CD4-positive, alpha-beta memory T cell (primary cell): ENCODE measurements around the gene MAFG. TPM values are rescaled to one million over a fixed set of nuclear protein-coding genes. Genes with fewer than 3 reads are reported as not detected.

Source experiments
- CTCF ChIA-PET: fragments of 350-600 bp; sonication (Branson Sonifier 250); formaldehyde crosslinking; loops from one replicate; lab custom pipeline; 2021; ENCODE audit warnings: inconsistent platforms; ENCODE audit not compliant: partially characterized antibody; lab: Charles Lee
- POLR2A ChIA-PET: fragments of 350-600 bp; sonication (Branson Sonifier 250); formaldehyde crosslinking; loops from one replicate; lab custom pipeline; 2021; ENCODE audit not compliant: partially characterized antibody; lab: Charles Lee
- DNase-seq, 5 donors: peaks; one replicate each; pipeline versions ENCODE4 v3.0.0 to v3.0.0-alpha.2; 2020 to 2022; ENCODE audit warnings: mixed read lengths in 1 of 5
- H3K27ac ChIP-seq: one replicate; pipeline ENCODE4 v1.7.0; 2013; ENCODE audit warnings: low read depth, low read length
- H3K27me3 ChIP-seq: 2 replicates; pipeline ENCODE4 v1.7.0; 2013; ENCODE audit warnings: mild to moderate bottlenecking, low read length, moderate library complexity; ENCODE audit not compliant: insufficient read depth
- H3K36me3 ChIP-seq: 2 replicates; pipeline ENCODE4 v1.7.0; 2013; ENCODE audit warnings: mild to moderate bottlenecking, low read length, moderate library complexity; ENCODE audit not compliant: insufficient read depth
- H3K4me1 ChIP-seq: 2 replicates; pipeline ENCODE4 v1.7.0; 2013; ENCODE audit warnings: mild to moderate bottlenecking, low read length, moderate library complexity; ENCODE audit not compliant: insufficient read depth
- H3K4me3 ChIP-seq, 2 donors: one replicate each; pipeline ENCODE4 v1.7.0; 2013; ENCODE audit warnings: low read length in 2 of 2, mild to moderate bottlenecking in 1 of 2
- H3K9me3 ChIP-seq, 2 donors: one replicate each; pipeline ENCODE4 v1.7.0; 2013; ENCODE audit warnings: low read length in 2 of 2, control low read depth in 1 of 2; ENCODE audit not compliant: control insufficient read depth in 1 of 2
- H3K27ac Mint-ChIP-seq, 7 donors: one replicate each; pipeline ENCODE4 v1.8.0; 2020 to 2021; ENCODE audit warnings: mixed read lengths in 7 of 7, mild to moderate bottlenecking in 6 of 7, inconsistent platforms in 3 of 7, moderate library complexity in 3 of 7
- H3K27me3 Mint-ChIP-seq, 2 donors: one replicate each; pipeline ENCODE4 v1.8.0; 2020 to 2021; ENCODE audit warnings: mixed read lengths in 2 of 2
- H3K36me3 Mint-ChIP-seq, 2 donors: one replicate each; pipeline ENCODE4 v1.8.0; 2020 to 2021; ENCODE audit warnings: mixed read lengths in 2 of 2, inconsistent platforms in 1 of 2, mild to moderate bottlenecking in 1 of 2
- H3K4me1 Mint-ChIP-seq, 4 donors: one replicate each; pipeline ENCODE4 v1.8.0; 2020 to 2021; ENCODE audit warnings: mixed read lengths in 4 of 4, mild to moderate bottlenecking in 1 of 4
- H3K4me3 Mint-ChIP-seq, 8 donors: one replicate each; pipeline ENCODE4 v1.8.0; 2020 to 2021; ENCODE audit warnings: mixed read lengths in 8 of 8, mild to moderate bottlenecking in 7 of 8, moderate library complexity in 6 of 8, inconsistent platforms in 3 of 8
- H3K9me3 Mint-ChIP-seq, 8 donors: one replicate each; pipeline ENCODE4 v1.8.0; 2020 to 2021; ENCODE audit warnings: mixed read lengths in 8 of 8, mild to moderate bottlenecking in 5 of 8, inconsistent platforms in 3 of 8, moderate library complexity in 1 of 8
- intact Hi-C: fragments of 100-400 bp; cut with micrococcal nuclease; formaldehyde crosslinking; loops from one replicate; pipeline ENCODE4 v1.15.1; 2023
- polyA plus RNA-seq, 2 donors: library from polyadenylated mRNA; unstranded; fragments of 300-500 nt; fragmentation: Illumina TruSeq; gene quantifications; one replicate each; pipeline ENCODE4 v1.2.3, GENCODE V29; 2021
- total RNA-seq, 2 experiments: library from RNA; stranded (reverse); gene quantifications; one replicate each; pipeline ENCODE4 v1.2.3, GENCODE V29; 2021

Gene MAFG
- total and polyA plus RNA-seq, 4 experiments from 2014 or later = 2.1 to 16.3 (median 9.8) TPM

DNA sequence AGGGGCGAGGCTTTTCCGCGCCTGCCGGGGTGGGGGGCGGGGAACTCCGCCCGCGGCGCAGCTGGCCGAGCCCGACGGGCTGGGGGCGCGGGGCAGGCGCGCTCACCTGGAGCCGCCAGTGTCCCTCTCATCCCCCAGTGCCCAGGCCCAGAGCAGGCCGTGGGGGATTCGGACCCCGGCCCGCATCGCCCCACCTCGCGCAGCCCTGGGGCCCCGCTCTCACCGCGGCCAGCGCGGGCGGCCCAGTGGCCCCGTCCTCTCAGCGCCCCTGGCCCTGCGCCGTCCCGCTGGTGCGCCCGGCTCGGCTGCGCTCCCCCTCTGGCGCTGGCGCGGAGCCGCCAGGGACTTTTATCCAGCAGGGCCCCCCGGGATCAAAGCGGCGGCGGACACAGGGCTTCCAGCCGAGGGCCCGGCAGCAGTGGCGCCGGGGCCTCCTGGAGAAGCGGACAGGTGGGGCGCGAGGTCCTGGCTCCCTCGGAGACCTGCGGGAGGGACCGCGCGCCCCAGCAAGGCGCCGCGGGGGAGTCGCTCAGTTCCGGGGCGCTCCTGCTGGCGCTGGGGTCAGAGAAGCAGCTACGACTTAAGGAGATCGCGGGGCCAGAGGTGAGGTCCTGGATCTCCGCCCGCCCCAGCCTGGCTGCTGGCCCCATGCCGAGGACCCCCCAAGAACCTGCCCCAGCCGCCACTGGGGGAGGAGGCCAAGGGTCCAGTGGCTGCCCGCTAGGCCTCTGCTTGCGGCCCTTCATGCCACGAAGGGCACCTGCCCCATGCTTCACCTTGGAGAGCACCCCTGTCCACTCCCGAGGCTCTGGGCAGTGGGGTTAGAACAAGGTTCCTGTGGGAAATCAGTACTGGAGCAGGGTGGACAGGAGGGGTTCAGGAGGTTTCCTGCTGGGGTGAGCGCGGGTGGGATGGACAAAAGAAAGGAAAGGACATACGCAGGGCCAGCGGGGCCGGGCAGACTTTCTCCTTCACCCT is 34.3 kb upstream of the MAFG start:
- no peaks in the 10 kb centered on the region for H3K36me3 Mint-ChIP-seq
- POLR2A ChIA-PET = interaction anchor here (2.6 kb wide), 1 partner anchor 60 kb away, joined by 57 read pairs; the partner anchor contains the start of genes CENPX and LRRC45
- peaks cover 2 to 12% of the 10 kb centered on the region in 2 donors for H3K27me3 Mint-ChIP-seq
- DNase-seq = peak in 1 of 5 donors; percentile 28
- peak overlapping the region in 4 of 8 donors; percentile 29 to 65 (median 54) for H3K4me3 Mint-ChIP-seq
- Histone ChIP-seq H3K4me1 (peaks cover 8% of the 10 kb centered on the region), H3K4me3 (no peak overlapping the region), H3K27me3 (peaks cover 30% of the 10 kb centered on the region), H3K27ac (no peak overlapping the region), H3K9me3 (no peaks in the 10 kb centered on the region), H3K36me3 (no peaks in the 10 kb centered on the region)
- intact Hi-C loops = loop anchor here (5.0 kb wide), 2 partner anchors 75 to 190 kb away; partner anchors contain the start of gene DCXR
- H3K9me3 Mint-ChIP-seq = peaks cover 0 to 2% (median 0%) of the 10 kb centered on the region in 8 donors
- CTCF ChIA-PET = interaction anchor here (1.3 to 2.6 kb wide), 2 partner anchors 58 to 59 kb away, joined by 9 to 81 read pairs; partner anchors contain the start of genes CENPX and LRRC45
- peak overlapping the region in 1 of 7 donors; percentile 35 for H3K27ac Mint-ChIP-seq
- H3K4me1 Mint-ChIP-seq = peaks cover 0 to 3% (median 0%) of the 10 kb centered on the region in 4 donors

DNA sequence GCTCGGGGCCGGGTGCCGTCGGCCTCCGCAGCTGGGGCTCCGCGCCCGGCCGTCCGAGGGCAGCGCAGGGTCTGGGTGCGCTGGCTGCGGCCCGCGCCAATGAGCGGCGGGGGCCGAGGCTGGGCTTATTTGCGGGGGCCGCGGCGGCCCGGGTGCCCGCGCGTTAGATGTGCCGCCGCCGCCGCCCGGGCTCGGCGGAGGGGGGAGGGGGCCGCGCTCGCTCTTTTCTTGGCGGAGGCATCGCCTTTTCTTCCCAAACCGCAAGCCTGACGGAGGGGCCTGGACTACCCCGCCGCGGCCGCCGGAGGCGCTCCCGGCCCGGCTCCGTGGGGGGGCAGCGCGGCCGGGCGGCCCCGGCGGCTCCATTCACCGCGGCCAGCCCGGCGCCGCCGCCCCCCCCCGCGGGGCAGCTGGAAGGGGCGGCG is 33.6 kb upstream of the MAFG start, which contains the start of gene NOTUM:
TSS of gene NOTUM (minus strand) at position 101 of the 425 bp plus-strand sequence. CDS start 278 bp downstream, outside the sequence.
- no peaks in the 10 kb centered on the region for H3K36me3 Mint-ChIP-seq
- peak in 1 of 5 donors; percentile 39 for DNase-seq
- Histone ChIP-seq H3K36me3 (no peaks in the 10 kb centered on the region), H3K9me3 (no peaks in the 10 kb centered on the region), H3K4me1 (peaks cover 7% of the 10 kb centered on the region), H3K4me3 (peak within 1 kb of the TSS in 1 of 2 donors; percentile 37), H3K27me3 (peaks cover 30% of the 10 kb centered on the region), H3K27ac (no peak within 1 kb of the TSS)
- peaks cover 0 to 3% (median 0%) of the 10 kb centered on the region in 4 donors for H3K4me1 Mint-ChIP-seq
- H3K9me3 Mint-ChIP-seq = peaks cover 0 to 2% (median 0%) of the 10 kb centered on the region in 8 donors
- intact Hi-C loops = loop anchor here (5.0 kb wide), 2 partner anchors 76 to 191 kb away; partner anchors contain the start of gene DCXR
- H3K4me3 Mint-ChIP-seq = peak within 1 kb of the TSS in 1 of 8 donors; percentile 34
- POLR2A ChIA-PET = interaction anchor here (0.6 to 2.6 kb wide), 4 partner anchors 16 to 76 kb away, joined by 3 to 57 read pairs (median 12); partner anchors contain the start of genes ASPSCR1, CENPX, DCXR and LRRC45
- H3K27ac Mint-ChIP-seq = no peak within 1 kb of the TSS
- CTCF ChIA-PET = interaction anchor here (1.1 to 2.6 kb wide), 5 partner anchors 52 to 191 kb away, joined by 4 to 81 read pairs (median 6); partner anchors contain the start of genes CENPX, DCXR and LRRC45
- peaks cover 2 to 12% of the 10 kb centered on the region in 2 donors for H3K27me3 Mint-ChIP-seq

DNA sequence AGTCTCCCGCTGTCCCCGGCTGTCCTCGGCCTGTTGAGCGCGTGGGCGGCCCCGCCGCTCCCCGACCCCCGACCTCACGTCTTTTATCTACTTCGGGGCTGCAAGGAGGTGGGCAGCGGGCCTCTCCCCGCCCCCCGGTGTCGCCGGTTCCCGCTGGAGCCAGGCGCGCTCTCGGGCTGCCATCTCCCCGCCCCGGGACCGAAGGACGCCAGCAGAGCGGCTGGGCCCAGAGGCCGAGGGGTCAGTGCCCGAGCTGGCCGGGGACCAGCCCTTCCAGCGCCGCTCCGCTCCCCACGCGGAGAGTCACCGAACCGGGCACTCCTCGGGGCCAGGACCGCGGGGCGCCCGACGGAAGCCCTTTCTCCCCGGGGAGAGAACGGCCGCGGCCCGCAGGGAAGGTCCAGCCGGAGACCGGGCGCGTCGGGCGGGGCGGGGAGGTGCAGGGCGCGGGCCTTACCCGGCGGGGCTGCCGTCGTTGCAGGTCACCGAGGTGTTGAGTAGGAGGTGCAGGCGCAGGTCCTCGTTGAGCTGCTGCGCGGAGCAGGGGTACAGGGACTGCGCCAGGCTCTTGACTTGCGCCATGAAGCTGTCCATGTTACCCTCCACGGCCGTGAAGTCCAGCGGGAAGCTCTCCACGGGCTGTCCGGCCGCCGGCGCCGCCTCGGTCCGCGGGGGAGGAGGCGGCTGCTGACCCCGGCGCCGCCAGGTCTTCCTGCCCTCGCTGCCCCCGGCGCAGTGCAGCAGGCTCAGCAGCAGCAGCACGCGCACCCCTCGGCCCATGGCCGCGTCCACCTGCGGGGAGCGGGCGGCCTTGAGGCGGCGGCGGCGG is 32.8 kb upstream of the MAFG start:
- Mint-ChIP-seq H3K9me3 (peaks cover 0 to 2% (median 0%) of the 10 kb centered on the region in 8 donors), H3K27me3 (peaks cover 2 to 12% of the 10 kb centered on the region in 2 donors), H3K27ac (no peak overlapping the region), H3K4me1 (peaks cover 0 to 3% (median 0%) of the 10 kb centered on the region in 4 donors), H3K4me3 (peak overlapping the region in 1 of 8 donors; percentile 34), H3K36me3 (no peaks in the 10 kb centered on the region)
- DNase-seq = peak in 1 of 5 donors; percentile 20
- Histone ChIP-seq H3K27me3 (peaks cover 30% of the 10 kb centered on the region), H3K27ac (no peak overlapping the region), H3K9me3 (no peaks in the 10 kb centered on the region), H3K4me3 (peak overlapping the region in 1 of 2 donors; percentile 37), H3K36me3 (no peaks in the 10 kb centered on the region), H3K4me1 (peaks cover 7% of the 10 kb centered on the region)
- intact Hi-C loops = loop anchor here (5.0 kb wide), 2 partner anchors 77 to 192 kb away; partner anchors contain the start of gene DCXR
- CTCF ChIA-PET = interaction anchor here (1.0 to 2.6 kb wide), 14 partner anchors 12 to 193 kb away, joined by 3 to 81 read pairs (median 4); partner anchors contain the start of genes ASPSCR1, CENPX, DCXR and DUS1L
- POLR2A ChIA-PET = interaction anchor here (0.6 to 2.6 kb wide), 11 partner anchors 15 to 106 kb away, joined by 3 to 57 read pairs (median 6); partner anchors contain the start of genes ARHGDIA, ASPSCR1, CENPX and DCXR

DNA sequence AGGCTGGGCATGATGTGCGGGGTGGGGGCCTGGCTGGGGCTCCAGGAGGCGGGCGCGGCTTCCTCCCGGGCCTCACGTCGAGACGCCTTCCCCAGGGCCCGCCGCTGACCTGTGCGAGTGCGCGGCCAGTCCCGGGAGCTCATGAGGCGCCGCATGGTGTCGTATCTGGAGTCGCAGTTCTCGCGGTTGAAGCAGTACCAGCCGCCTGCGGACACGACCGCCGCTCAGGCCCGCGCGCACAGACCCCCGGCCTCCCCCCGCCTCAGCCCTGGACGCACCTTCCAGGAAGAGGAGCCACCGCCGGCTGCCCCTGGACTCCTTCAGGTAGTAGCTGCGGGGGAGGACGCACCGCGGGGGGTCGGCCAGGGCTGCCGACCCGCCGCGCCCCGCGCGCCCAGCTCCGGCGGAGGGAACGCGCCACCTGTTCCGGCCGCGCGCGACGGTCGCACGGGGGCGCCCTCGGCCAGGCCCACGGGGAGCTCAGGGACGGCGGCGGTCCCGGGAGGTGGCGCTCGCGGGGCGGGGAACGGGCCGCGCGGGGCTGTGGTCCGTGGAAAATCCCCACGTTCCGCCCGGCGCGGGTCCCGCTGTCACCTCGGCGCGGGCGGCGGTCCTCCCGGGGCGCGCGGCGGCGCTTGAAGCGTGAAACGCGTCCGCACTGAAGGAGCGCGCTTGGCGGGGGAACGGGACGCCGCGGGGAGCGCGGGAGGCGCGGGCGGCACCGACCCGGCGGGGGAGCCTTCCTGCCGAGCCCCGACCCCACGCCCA is 32.0 kb upstream of the MAFG start:
- H3K4me1 ChIP-seq = peaks cover 7% of the 10 kb centered on the region
- Mint-ChIP-seq H3K27me3 (peaks cover 2 to 12% of the 10 kb centered on the region in 2 donors), H3K4me1 (peaks cover 0 to 3% (median 0%) of the 10 kb centered on the region in 4 donors), H3K27ac (peak overlapping the region in 1 of 7 donors; percentile 69), H3K36me3 (no peaks in the 10 kb centered on the region), H3K9me3 (peaks cover 0 to 2% (median 0%) of the 10 kb centered on the region in 8 donors), H3K4me3 (peak overlapping the region in 4 of 8 donors; percentile 45 to 66 (median 58))
- H3K4me3 ChIP-seq = peak overlapping the region in 1 of 2 donors; percentile 37
- H3K27ac ChIP-seq = no peak overlapping the region
- intact Hi-C loops = loop anchor here (1.0 to 5.0 kb wide), 3 partner anchors 62 to 193 kb away; partner anchors contain the start of gene DCXR
- ChIA-PET POLR2A (interaction anchor here (0.5 to 2.6 kb wide), 14 partner anchors 8 to 293 kb away, joined by 3 to 57 read pairs (median 6); partner anchors contain the start of genes ARHGDIA, ASPSCR1, CCDC137 and CENPX), CTCF (interaction anchor here (0.6 to 2.6 kb wide), 23 partner anchors 8 to 195 kb away, joined by 3 to 81 read pairs (median 4); partner anchors contain the start of genes ASPSCR1, CENPX, DCXR and DUS1L)
- peak; percentile 76 to 88 (median 84) for DNase-seq
- no peaks in the 10 kb centered on the region for H3K9me3 ChIP-seq
- no peaks in the 10 kb centered on the region for H3K36me3 ChIP-seq
- peaks cover 30% of the 10 kb centered on the region for H3K27me3 ChIP-seq

DNA sequence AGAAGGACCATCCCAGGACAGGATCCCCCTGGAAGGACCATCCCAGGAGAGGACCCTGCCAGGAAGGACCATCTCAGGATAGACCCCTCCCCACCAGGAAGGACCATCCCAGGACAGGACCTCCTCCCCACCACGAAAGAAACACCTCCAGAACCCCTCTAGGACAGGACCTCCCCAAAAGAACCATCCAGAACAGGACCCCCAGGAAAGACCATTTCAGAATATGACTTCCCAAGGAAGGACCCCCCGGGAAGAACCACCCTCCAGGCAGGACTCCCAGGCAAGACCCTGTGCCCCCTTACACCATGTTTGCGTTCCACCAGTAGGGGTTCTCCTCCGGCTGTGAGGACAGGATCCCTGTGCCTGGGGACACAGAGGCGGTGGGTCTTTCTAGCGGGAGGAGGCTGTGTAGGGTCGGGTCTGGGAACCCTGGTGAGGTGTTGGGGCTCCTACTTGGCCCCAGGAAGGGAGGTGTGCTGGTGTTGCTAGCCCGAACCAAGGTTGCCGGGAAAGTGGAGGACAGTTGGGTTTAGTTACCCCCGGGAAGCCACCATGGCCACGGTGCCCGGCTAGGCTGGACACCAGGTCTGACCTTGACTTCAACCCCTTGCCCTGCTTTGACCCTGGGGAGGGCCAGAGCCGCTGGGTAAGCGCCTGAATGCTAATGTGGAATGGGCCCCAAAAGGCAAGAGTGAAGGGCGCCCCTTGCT is 31.3 kb upstream of the MAFG start:
- Mint-ChIP-seq H3K27me3 (peaks cover 2 to 9% of the 10 kb centered on the region in 2 donors), H3K9me3 (peaks cover 0 to 2% (median 0%) of the 10 kb centered on the region in 8 donors), H3K36me3 (no peaks in the 10 kb centered on the region), H3K27ac (peak overlapping the region in 3 of 7 donors; percentile 41 to 69 (median 61)), H3K4me1 (peaks cover 0 to 3% (median 0%) of the 10 kb centered on the region in 4 donors), H3K4me3 (peak overlapping the region in 7 of 8 donors; percentile 39 to 66 (median 55))
- DNase-seq = peak in 1 of 5 donors; percentile 36
- no peaks in the 10 kb centered on the region for H3K36me3 ChIP-seq
- H3K4me1 ChIP-seq = peaks cover 7% of the 10 kb centered on the region
- no peak overlapping the region for H3K4me3 ChIP-seq
- H3K27me3 ChIP-seq = peaks cover 30% of the 10 kb centered on the region
- intact Hi-C loops = loop anchor here (1.0 kb wide), 1 partner anchor 63 kb away; no protein-coding TSS in a partner anchor
- CTCF ChIA-PET = interaction anchor here (0.6 to 2.6 kb wide), 21 partner anchors 9 to 196 kb away, joined by 3 to 81 read pairs (median 3); partner anchors contain the start of genes ASPSCR1, CENPX, DCXR and DUS1L
- no peaks in the 10 kb centered on the region for H3K9me3 ChIP-seq
- H3K27ac ChIP-seq = no peak overlapping the region
- POLR2A ChIA-PET = interaction anchor here (0.5 to 2.6 kb wide), 14 partner anchors 9 to 292 kb away, joined by 3 to 57 read pairs (median 6); partner anchors contain the start of genes ARHGDIA, ASPSCR1, CCDC137 and CENPX
